HEK293 (cell line): Measurements from ENCODE around the gene ANKRD31.

Experiments used
- CTCF ChIA-PET: fragments of 350-600 bp; formaldehyde crosslinking; extraction: SDS; loops from one replicate; lab custom pipeline; 2021; ENCODE audit warnings: antibody characterized with exemption; lab: Yijun Ruan, JAX
- POLR2A ChIA-PET: fragments of 300-600 bp; formaldehyde crosslinking; extraction: SDS; loops from one replicate; lab custom pipeline; 2020; ENCODE audit warnings: antibody characterized with exemption, inconsistent platforms; lab: Yijun Ruan, JAX
- H3K27ac ChIP-seq: fragments of 200-500 bp; sonication (Bioruptor generic); 2 replicates; pipeline ENCODE4 v1.5.1; 2014; ENCODE audit warnings: low read depth, low read length, control low read depth, inconsistent platforms; ENCODE audit errors: extremely low read depth
- H3K36me3 ChIP-seq, 2 experiments: fragments of 200-500 bp in 1 of 2; sonication (Bioruptor generic) in 1 of 2; 1 replicate in 1 of 2; 2 replicates in 1 of 2; pipeline ENCODE4 v1.5.1; 2014 to 2017; ENCODE audit warnings: inconsistent platforms in 2 of 2, low read length in 2 of 2; ENCODE audit not compliant: control insufficient read depth in 2 of 2, insufficient read depth in 1 of 2
- H3K4me1 ChIP-seq: fragments of 200-500 bp; sonication (Bioruptor generic); 2 replicates; pipeline ENCODE4 v1.5.1; 2014; ENCODE audit warnings: mild to moderate bottlenecking, low read length, inconsistent platforms; ENCODE audit not compliant: control insufficient read depth, insufficient read depth
- H3K4me3 ChIP-seq: 2 replicates; pipeline ENCODE4 v1.5.1; 2011; ENCODE audit warnings: low read depth, mild to moderate bottlenecking, control low read depth, low read length, moderate library complexity
- H3K9me3 ChIP-seq: fragments of 200-500 bp; sonication (Bioruptor generic); 2 replicates; pipeline ENCODE4 v1.5.1; 2014; ENCODE audit warnings: low read depth, low read length, inconsistent platforms; ENCODE audit not compliant: control insufficient read depth, insufficient read depth
- BCL11A ChIP-seq: fragments of 450-650 bp; formaldehyde crosslinking; IDR thresholded peaks from 2 replicates; pipeline ENCODE4 v1.5.1; 2016; ENCODE audit warnings: low read depth, missing biosample characterization, missing genetic modification characterization
- KLF8 ChIP-seq: fragments of 450-650 bp; formaldehyde crosslinking; IDR thresholded peaks from 2 replicates; pipeline ENCODE4 v1.5.1; 2016; ENCODE audit warnings: missing biosample characterization, missing genetic modification characterization
- RBAK ChIP-seq: fragments of 450-650 bp; formaldehyde crosslinking; IDR thresholded peaks from 2 replicates; pipeline ENCODE4 v1.5.1; 2016; ENCODE audit warnings: missing biosample characterization, missing genetic modification characterization
- SETDB1 ChIP-seq: IDR thresholded peaks from one replicate; pipeline ENCODE4 v1.6.1; 2017; ENCODE audit warnings: mild to moderate bottlenecking, low read length, moderate library complexity, mixed read lengths; ENCODE audit not compliant: insufficient read length
- ZFP37 ChIP-seq: fragments of 450-650 bp; formaldehyde crosslinking; IDR thresholded peaks from 2 replicates; pipeline ENCODE4 v1.5.1; 2016; ENCODE audit warnings: missing biosample characterization, missing genetic modification characterization
- ZNF132 ChIP-seq: fragments of 450-650 bp; formaldehyde crosslinking; IDR thresholded peaks from 2 replicates; pipeline ENCODE4 v1.5.1; 2017; ENCODE audit warnings: missing biosample characterization, missing genetic modification characterization, borderline replicate concordance
- ZNF133 ChIP-seq: fragments of 450-650 bp; formaldehyde crosslinking; IDR thresholded peaks from 2 replicates; pipeline ENCODE4 v1.5.1; 2016; ENCODE audit warnings: missing biosample characterization, missing genetic modification characterization
- ZNF169 ChIP-seq: fragments of 450-650 bp; formaldehyde crosslinking; IDR thresholded peaks from 2 replicates; pipeline ENCODE4 v1.5.1; 2016; ENCODE audit warnings: missing biosample characterization, missing genetic modification characterization
- ZNF184 ChIP-seq: fragments of 450-650 bp; IDR thresholded peaks from 2 replicates; pipeline ENCODE4 v1.5.1; 2018; ENCODE audit warnings: missing biosample characterization, mild to moderate bottlenecking, missing genetic modification characterization
- ZNF202 ChIP-seq: fragments of 450-650 bp; formaldehyde crosslinking; IDR thresholded peaks from 2 replicates; pipeline ENCODE4 v1.5.1; 2016; ENCODE audit warnings: missing biosample characterization, missing genetic modification characterization, borderline replicate concordance
- ZNF221 ChIP-seq: fragments of 450-650 bp; formaldehyde crosslinking; IDR thresholded peaks from 2 replicates; pipeline ENCODE4 v1.5.1; 2017; ENCODE audit warnings: missing biosample characterization, missing genetic modification characterization, borderline replicate concordance
- ZNF24 ChIP-seq: fragments of 450-650 bp; formaldehyde crosslinking; IDR thresholded peaks from 2 replicates; pipeline ENCODE4 v1.5.1; 2016; ENCODE audit warnings: missing biosample characterization, missing genetic modification characterization
- ZNF341 ChIP-seq: fragments of 450-650 bp; formaldehyde crosslinking; IDR thresholded peaks from 2 replicates; pipeline ENCODE4; 2016; ENCODE audit warnings: low read depth, missing biosample characterization, missing genetic modification characterization
- ZNF391 ChIP-seq: fragments of 450-650 bp; formaldehyde crosslinking; IDR thresholded peaks from 2 replicates; pipeline ENCODE4 v1.5.1; 2016; ENCODE audit warnings: low read depth, missing biosample characterization, missing genetic modification characterization, borderline replicate concordance
- ZNF394 ChIP-seq: fragments of 450-650 bp; formaldehyde crosslinking; IDR thresholded peaks from 2 replicates; pipeline ENCODE4 v1.5.1; 2016; ENCODE audit warnings: missing biosample characterization, missing genetic modification characterization, mild to moderate bottlenecking, moderate library complexity, borderline replicate concordance
- ZNF398 ChIP-seq: fragments of 450-650 bp; formaldehyde crosslinking; IDR thresholded peaks from 2 replicates; pipeline ENCODE4 v1.5.1; 2017; ENCODE audit warnings: missing biosample characterization, missing genetic modification characterization
- ZNF404 ChIP-seq: fragments of 450-650 bp; formaldehyde crosslinking; IDR thresholded peaks from 2 replicates; pipeline ENCODE4 v1.5.1; 2017; ENCODE audit warnings: missing biosample characterization, missing genetic modification characterization
- ZNF626 ChIP-seq: fragments of 450-650 bp; sonication (Bioruptor Pico); formaldehyde crosslinking; IDR thresholded peaks from 2 replicates; pipeline ENCODE4 v1.5.1; 2018; ENCODE audit warnings: missing biosample characterization, missing genetic modification characterization, inconsistent platforms
- ZNF701 ChIP-seq: fragments of 450-650 bp; formaldehyde crosslinking; IDR thresholded peaks from 2 replicates; pipeline ENCODE4 v1.5.1; 2016; ENCODE audit warnings: missing biosample characterization, missing genetic modification characterization
- ZNF792 ChIP-seq: fragments of 450-650 bp; formaldehyde crosslinking; IDR thresholded peaks from 2 replicates; pipeline ENCODE4 v1.5.1; 2016; ENCODE audit warnings: missing biosample characterization, missing genetic modification characterization
- ZSCAN18 ChIP-seq: fragments of 450-650 bp; formaldehyde crosslinking; IDR thresholded peaks from 2 replicates; pipeline ENCODE4 v1.5.1; 2016; ENCODE audit warnings: missing biosample characterization, missing genetic modification characterization
- TF ChIP-seq, protein P1 (sequence below): fragments of 450-650 bp; IDR thresholded peaks from 2 replicates; pipeline ENCODE4 v1.5.1; 2018; ENCODE audit warnings: missing biosample characterization, missing genetic modification characterization
- TF ChIP-seq, protein P2 (sequence below): fragments of 450-650 bp; formaldehyde crosslinking; IDR thresholded peaks from 2 replicates; pipeline ENCODE4 v1.5.1; 2016; ENCODE audit warnings: missing biosample characterization, missing genetic modification characterization

Gene ANKRD31

GRCh38 chr5:75021219-75021618 is 215.5 kb downstream of the ANKRD31 start:
- H3K36me3 ChIP-seq: no peaks in the 10 kb centered on the region
- no peaks in the 10 kb centered on the region for H3K9me3 ChIP-seq
- ChIA-PET POLR2A (no interaction called here), CTCF (no interaction called here)
- TF ChIP-seq, protein P1, sequence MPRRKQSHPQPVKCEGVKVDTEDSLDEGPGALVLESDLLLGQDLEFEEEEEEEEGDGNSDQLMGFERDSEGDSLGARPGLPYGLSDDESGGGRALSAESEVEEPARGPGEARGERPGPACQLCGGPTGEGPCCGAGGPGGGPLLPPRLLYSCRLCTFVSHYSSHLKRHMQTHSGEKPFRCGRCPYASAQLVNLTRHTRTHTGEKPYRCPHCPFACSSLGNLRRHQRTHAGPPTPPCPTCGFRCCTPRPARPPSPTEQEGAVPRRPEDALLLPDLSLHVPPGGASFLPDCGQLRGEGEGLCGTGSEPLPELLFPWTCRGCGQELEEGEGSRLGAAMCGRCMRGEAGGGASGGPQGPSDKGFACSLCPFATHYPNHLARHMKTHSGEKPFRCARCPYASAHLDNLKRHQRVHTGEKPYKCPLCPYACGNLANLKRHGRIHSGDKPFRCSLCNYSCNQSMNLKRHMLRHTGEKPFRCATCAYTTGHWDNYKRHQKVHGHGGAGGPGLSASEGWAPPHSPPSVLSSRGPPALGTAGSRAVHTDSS: no peak
- TF ChIP-seq SETDB1 (no peak), ZNF133 (tag by site-specific recombination) (no peak), ZNF398 (tag by site-specific recombination) (no peak), ZNF391 (tag by site-specific recombination) (no peak), ZNF202 (no peak), ZNF132 (tag by site-specific recombination) (no peak), ZNF341 (no peak), KLF8 (no peak), ZFP37 (tag by site-specific recombination) (no peak)
- no peak overlapping the region for H3K4me3 ChIP-seq
- H3K4me1 ChIP-seq: no peaks in the 10 kb centered on the region
- no peak overlapping the region for H3K27ac ChIP-seq

DNA sequence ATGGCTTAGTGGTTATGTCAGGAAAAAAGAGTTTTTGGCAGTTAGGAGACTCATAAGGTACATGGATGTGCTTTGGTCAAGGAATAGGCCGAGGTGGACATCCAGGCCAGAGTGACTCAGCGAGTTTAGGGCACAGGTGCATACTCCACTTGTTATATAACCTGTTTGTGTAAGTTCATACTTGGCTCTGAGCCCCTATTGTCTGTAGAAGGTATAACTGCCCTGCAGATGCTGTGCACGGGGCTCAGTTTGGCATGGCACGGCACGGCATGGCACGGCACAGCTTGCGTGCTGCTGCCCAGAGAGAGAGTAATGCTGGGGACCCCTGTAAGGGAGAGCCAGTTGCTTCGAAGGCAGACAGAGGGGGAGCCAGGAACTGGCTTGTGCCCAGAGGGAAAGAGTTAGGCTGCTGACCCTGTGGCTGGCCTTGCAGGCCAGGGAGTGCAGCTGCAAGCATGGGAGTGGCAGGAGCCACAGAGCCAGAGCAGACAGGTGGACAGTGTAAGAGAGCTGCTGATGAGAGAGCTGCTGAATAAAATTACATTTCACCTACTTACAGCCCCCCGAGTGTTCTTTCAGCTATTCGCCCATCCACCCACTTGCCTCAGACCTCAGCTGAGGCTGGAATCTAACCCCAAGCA is 216.5 kb downstream of the ANKRD31 start:
- no peaks in the 10 kb centered on the region for H3K4me1 ChIP-seq
- H3K36me3 ChIP-seq: no peaks in the 10 kb centered on the region
- TF ChIP-seq ZNF169 (tag by site-specific recombination) (no peak), ZNF24 (tag by site-specific recombination) (no peak), ZNF394 (no peak), ZNF202 (no peak), ZNF701 (tag by site-specific recombination) (no peak), ZNF404 (tag by site-specific recombination) (no peak), ZSCAN18 (tag by site-specific recombination) (no peak), BCL11A (no peak), RBAK (tag by site-specific recombination) (no peak), ZNF792 (tag by site-specific recombination) (no peak), ZNF626 (tag by site-specific recombination) (no peak), KLF8 (no peak), ZNF184 (no peak), ZNF221 (tag by site-specific recombination) (no peak)
- TF ChIP-seq, protein P2, sequence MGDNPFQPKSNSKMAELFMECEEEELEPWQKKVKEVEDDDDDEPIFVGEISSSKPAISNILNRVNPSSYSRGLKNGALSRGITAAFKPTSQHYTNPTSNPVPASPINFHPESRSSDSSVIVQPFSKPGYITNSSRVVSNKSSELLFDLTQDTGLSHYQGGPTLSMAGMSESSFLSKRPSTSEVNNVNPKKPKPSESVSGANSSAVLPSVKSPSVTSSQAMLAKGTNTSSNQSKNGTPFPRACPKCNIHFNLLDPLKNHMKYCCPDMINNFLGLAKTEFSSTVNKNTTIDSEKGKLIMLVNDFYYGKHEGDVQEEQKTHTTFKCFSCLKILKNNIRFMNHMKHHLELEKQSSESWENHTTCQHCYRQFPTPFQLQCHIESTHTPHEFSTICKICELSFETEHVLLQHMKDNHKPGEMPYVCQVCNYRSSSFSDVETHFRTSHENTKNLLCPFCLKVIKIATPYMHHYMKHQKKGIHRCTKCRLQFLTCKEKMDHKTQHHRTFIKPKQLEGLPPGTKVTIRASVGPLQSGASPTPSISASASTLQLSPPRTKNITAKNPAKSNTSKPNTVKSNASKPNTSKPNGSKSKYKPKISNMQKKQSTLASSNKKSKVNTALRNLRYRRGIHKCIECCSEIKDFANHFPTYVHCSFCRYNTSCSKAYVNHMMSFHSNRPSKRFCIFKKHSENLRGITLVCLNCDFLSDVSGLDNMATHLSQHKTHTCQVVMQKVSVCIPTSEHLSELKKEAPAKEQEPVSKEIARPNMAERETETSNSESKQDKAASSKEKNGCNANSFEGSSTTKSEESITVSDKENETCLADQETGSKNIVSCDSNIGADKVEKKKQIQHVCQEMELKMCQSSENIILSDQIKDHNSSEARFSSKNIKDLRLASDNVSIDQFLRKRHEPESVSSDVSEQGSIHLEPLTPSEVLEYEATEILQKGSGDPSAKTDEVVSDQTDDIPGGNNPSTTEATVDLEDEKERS (tag by site-specific recombination): no peak
- H3K4me3 ChIP-seq: no peak overlapping the region
- ChIA-PET POLR2A (no interaction called here), CTCF (no interaction called here)
- H3K27ac ChIP-seq: no peak overlapping the region
- no peaks in the 10 kb centered on the region for H3K9me3 ChIP-seq
